Activated T-helper 1 cell treated with Interleukin-2 at 50 U/mL for 16 hours (primary cell): ENCODE measurements around the gene CEP104.

ENCODE experiments used
- DNase-seq: peaks from one replicate; pipeline ENCODE4 v3.0.0-alpha.2; 2020; ENCODE audit warnings: low read depth

CEP104 gene

GRCh38 chr1:3868464-3869006 is 11.5 kb upstream of the CEP104 start:
- DNase-seq = no peak

GRCh38 chr1:3865606-3866160 is 8.7 kb upstream of the CEP104 start:
- DNase-seq = no peak

GRCh38 chr1:3864884-3865283 is 7.9 kb upstream of the CEP104 start:
- DNase-seq = no peak

- no peak for DNase-seq
These were observed 6.4 kb upstream of the CEP104 start for GRCh38 chr1:3863231-3863935.

- no peak for DNase-seq
These were observed 1.4 kb upstream of the CEP104 start for GRCh38 chr1:3858231-3858981.

GRCh38 chr1:3857791-3858129 is 749 bp upstream of the CEP104 start:
- no peak for DNase-seq

- DNase-seq = no peak
These were observed 4.1 kb downstream of the CEP104 start for GRCh38 chr1:3852711-3853485.

- no peak for DNase-seq
These were observed 4.9 kb downstream of the CEP104 start for GRCh38 chr1:3852091-3852490.

- no peak for DNase-seq
These were observed 5.7 kb downstream of the CEP104 start for GRCh38 chr1:3851292-3851691.

GRCh38 chr1:3850857-3851256 is 6.2 kb downstream of the CEP104 start:
- DNase-seq = no peak

- DNase-seq = no peak
These were observed 9.9 kb downstream of the CEP104 start for GRCh38 chr1:3847081-3847480.

GRCh38 chr1:3846541-3846940 is 10.5 kb downstream of the CEP104 start:
- no peak for DNase-seq

- DNase-seq = no peak
These were observed 14.1 kb downstream of the CEP104 start for GRCh38 chr1:3842912-3843311.

GRCh38 chr1:3841491-3841890 is 15.5 kb downstream of the CEP104 start:
- DNase-seq = no peak

GRCh38 chr1:3838788-3839187 is 18.2 kb downstream of the CEP104 start:
- no peak for DNase-seq

GRCh38 chr1:3837685-3838084 is 19.3 kb downstream of the CEP104 start:
- no peak for DNase-seq

- DNase-seq = no peak
These were observed 19.8 kb downstream of the CEP104 start for GRCh38 chr1:3837200-3837599.

GRCh38 chr1:3836421-3836820 is 20.6 kb downstream of the CEP104 start:
- DNase-seq = no peak

GRCh38 chr1:3834701-3835100 is 22.3 kb downstream of the CEP104 start:
- DNase-seq = no peak

GRCh38 chr1:3831689-3832088 is 25.3 kb downstream of the CEP104 start:
- DNase-seq = no peak

GRCh38 chr1:3828391-3828790 is 28.6 kb downstream of the CEP104 start:
- DNase-seq = no peak

GRCh38 chr1:3827813-3828307 is 29.2 kb downstream of the CEP104 start:
- DNase-seq = no peak
